Neutrophil (primary cell): Measurements from ENCODE around the gene GZMM.

Source experiments
- H3K27ac ChIP-seq: fragments of 200-600 bp; sonication (generic); 2 replicates; pipeline ENCODE4 v1.5.1; 2016; ENCODE audit warnings: mild to moderate bottlenecking, moderate library complexity
- H3K27me3 ChIP-seq: fragments of 200-600 bp; sonication (generic); 2 replicates; pipeline ENCODE4 v1.6.0; 2016; ENCODE audit warnings: mild to moderate bottlenecking
- H3K36me3 ChIP-seq: fragments of 200-600 bp; sonication (generic); 2 replicates; pipeline ENCODE4 v1.5.1; 2017
- H3K4me1 ChIP-seq, 2 experiments: fragments of 200-600 bp in 1 of 2; sonication (generic) in 1 of 2; 1 replicate in 1 of 2; 2 replicates in 1 of 2; pipeline versions ENCODE4 v1.5.1 to v1.6.1; 2013 to 2016; ENCODE audit warnings: low read depth in 1 of 2, low read length in 1 of 2, mild to moderate bottlenecking in 1 of 2, moderate library complexity in 1 of 2; ENCODE audit not compliant: control insufficient read depth in 1 of 2, insufficient read depth in 1 of 2
- H3K4me3 ChIP-seq, 2 experiments: fragments of 200-600 bp in 1 of 2; sonication (generic) in 1 of 2; 1 replicate in 1 of 2; 2 replicates in 1 of 2; pipeline ENCODE4 v1.5.1; 2013 to 2016; ENCODE audit warnings: low read depth in 1 of 2, low read length in 1 of 2, mild to moderate bottlenecking in 1 of 2, moderate library complexity in 1 of 2
- H3K9me3 ChIP-seq: fragments of 200-600 bp; sonication (generic); 2 replicates; pipeline ENCODE4 v1.5.1; 2016
- TF ChIP-seq, protein P1 (sequence below): fragments of 200-600 bp; sonication (generic); IDR thresholded peaks from 2 replicates; pipeline ENCODE4 v1.5.1; 2016; ENCODE audit warnings: antibody characterized with exemption

Gene GZMM

DNA sequence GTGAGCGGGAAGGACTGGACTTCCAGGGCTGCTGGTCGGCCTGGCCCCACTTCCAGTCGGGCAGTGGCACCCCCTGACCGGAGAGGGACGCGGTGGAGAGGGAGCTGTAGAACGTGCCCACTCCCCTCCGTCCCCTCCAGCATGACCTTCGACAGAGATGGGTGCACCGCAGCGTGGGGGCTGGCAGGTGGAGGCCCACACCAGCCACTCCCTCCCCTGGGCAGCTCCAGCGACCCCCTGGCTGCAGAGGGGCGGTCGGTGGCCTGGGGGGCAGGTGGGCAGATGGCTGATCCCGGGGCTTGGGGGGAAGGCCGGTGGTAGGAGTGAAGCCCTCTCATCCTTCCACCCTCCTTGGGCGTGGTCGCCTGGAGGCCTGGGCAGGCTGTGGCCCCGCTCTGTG, 48.2 kb downstream of the GZMM start:
- Histone ChIP-seq H3K4me3 (no peak overlapping the region), H3K27ac (no peak overlapping the region), H3K36me3 (no peaks in the 10 kb centered on the region), H3K9me3 (no peaks in the 10 kb centered on the region), H3K27me3 (peaks cover 94% of the 10 kb centered on the region), H3K4me1 (no peaks in the 10 kb centered on the region)
- TF ChIP-seq, protein P1, sequence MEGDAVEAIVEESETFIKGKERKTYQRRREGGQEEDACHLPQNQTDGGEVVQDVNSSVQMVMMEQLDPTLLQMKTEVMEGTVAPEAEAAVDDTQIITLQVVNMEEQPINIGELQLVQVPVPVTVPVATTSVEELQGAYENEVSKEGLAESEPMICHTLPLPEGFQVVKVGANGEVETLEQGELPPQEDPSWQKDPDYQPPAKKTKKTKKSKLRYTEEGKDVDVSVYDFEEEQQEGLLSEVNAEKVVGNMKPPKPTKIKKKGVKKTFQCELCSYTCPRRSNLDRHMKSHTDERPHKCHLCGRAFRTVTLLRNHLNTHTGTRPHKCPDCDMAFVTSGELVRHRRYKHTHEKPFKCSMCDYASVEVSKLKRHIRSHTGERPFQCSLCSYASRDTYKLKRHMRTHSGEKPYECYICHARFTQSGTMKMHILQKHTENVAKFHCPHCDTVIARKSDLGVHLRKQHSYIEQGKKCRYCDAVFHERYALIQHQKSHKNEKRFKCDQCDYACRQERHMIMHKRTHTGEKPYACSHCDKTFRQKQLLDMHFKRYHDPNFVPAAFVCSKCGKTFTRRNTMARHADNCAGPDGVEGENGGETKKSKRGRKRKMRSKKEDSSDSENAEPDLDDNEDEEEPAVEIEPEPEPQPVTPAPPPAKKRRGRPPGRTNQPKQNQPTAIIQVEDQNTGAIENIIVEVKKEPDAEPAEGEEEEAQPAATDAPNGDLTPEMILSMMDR, result no peak

DNA sequence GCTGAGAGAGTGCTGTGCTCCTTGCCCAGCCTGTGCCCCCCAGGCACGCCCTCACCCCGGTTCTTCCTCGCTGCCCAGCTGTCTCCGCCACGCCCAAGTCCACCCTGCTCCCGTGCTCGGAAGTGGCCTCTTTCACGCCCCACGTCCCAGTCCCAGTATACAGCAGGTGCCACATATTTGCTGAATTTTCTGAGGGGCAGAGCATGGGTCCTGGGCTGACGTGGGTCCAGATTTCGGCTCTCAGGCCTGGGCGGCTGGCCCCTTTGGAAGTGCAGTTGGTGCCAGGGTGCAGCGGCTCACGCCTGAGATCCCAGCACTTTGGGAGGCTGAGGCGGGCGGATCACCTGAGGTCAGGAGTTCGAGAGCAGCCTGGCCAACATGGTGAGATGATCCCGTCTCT, 49.2 kb downstream of the GZMM start:
- Histone ChIP-seq H3K4me1 (no peaks in the 10 kb centered on the region), H3K27ac (no peak overlapping the region), H3K27me3 (peaks cover 85% of the 10 kb centered on the region), H3K36me3 (no peaks in the 10 kb centered on the region), H3K4me3 (no peak overlapping the region), H3K9me3 (no peaks in the 10 kb centered on the region)
- TF ChIP-seq, protein P1, result no peak

DNA sequence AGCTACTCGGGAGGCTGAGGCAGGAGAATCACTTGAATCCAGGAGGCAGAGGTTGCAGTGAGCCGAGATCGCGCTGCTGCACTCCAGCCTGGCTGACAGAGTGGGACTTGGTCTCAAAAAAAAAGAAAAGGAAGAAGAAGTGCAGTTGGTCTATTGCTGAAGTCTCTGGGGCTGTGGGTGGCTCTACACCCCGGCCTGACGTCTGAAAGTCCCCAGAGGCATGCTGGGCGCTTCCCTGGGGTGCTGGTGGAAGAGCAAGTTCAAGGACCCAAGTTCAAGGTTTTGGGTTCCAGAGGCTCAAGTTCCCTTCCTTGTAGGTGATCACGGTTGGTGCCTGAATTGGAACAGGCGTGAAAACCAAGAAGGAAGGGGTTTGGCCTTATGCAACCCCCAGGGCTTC, 49.7 kb downstream of the GZMM start:
- TF ChIP-seq, protein P1, result no peak
- no peak overlapping the region for H3K27ac ChIP-seq
- no peaks in the 10 kb centered on the region for H3K4me1 ChIP-seq
- no peaks in the 10 kb centered on the region for H3K36me3 ChIP-seq
- H3K27me3 ChIP-seq, result peaks cover 81% of the 10 kb centered on the region
- no peak overlapping the region for H3K4me3 ChIP-seq
- H3K9me3 ChIP-seq, result no peaks in the 10 kb centered on the region

DNA sequence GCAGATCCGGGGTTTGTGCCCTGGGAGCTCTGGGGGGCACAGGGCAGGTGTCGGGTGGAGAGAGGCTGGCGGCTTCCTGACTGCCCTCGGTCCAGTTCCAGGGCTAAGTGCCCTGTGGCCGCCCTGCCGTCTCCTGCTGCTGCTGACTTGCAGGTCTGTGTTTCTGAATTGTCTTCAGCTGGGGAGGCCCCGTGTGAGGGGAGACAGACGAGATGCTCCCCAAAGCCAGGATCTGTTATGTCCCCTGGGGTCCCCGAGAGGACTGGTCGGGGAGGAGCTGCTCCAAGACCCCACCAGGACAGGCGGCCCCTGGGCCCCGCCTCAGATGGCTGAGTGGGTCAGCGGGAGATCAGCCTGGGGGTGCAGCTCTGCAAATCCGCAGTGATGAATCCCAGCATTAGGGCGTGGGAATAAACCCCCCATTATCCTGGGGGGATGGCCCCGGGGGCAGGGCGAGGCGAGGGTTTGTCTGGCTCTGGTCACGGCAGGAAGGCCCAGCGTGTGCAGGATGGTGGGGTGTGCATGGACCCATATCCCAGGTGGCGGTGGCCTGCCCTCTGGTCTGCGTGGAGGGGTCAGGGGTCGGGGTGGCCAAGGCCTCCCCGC, 50.5 kb downstream of the GZMM start:
- peaks cover 72% of the 10 kb centered on the region for H3K27me3 ChIP-seq
- TF ChIP-seq, protein P1, result no peak
- no peak overlapping the region for H3K4me3 ChIP-seq

DNA sequence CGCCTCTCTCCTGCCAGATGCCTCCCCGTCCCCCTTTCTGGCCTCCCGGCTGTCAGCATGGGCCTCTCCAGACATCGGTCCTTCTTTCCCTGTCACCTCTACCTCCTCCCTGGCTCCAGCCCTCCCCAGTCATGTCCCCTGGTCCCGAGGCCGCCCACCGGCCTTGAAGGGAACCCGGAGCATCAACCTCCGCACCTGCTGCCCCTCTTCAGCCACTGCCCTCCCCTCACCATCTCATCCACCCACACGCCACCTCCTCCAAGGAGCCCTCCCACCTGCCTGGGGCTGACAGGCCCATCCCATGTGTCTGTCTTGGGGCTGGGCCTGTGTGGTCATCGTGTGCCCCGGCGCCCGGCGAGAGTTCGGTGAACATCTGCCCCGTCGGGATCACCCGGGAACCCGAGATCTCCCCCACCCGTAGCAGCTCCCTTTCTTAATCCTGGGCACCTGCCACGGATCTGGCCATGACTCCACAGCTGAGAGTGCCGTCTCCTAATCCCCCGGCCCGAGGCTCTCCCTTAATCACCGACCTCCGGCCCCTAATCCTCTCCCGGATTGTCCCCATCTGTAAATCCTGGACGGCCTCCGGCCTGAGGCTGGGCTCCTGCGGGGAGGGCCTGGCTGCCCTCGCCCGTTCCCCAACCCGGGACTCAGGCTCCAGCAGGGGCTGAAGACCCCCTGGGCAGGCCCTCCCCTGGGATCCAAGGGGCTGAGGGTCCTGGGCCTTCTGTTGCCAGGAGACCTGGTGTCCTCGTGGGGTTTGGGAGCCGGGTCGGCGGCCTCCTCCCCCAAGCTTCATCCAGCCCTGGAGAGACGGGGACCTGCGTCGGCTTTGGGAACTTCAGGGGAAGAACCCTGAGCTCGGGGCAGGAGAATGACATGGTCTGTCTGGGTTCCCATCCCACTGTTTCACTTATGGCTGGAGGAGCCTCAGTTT, 51.7 kb downstream of the GZMM start:
- H3K36me3 ChIP-seq, result no peaks in the 10 kb centered on the region
- H3K9me3 ChIP-seq, result no peaks in the 10 kb centered on the region
- no peaks in the 10 kb centered on the region for H3K4me1 ChIP-seq
- H3K4me3 ChIP-seq, result no peak overlapping the region
- TF ChIP-seq, protein P1, result no peak
- H3K27ac ChIP-seq, result no peak overlapping the region
- peaks cover 65% of the 10 kb centered on the region for H3K27me3 ChIP-seq

More for the DNA sequence above, 50.5 kb downstream of the GZMM start:
- Histone ChIP-seq H3K27ac (no peak overlapping the region), H3K4me1 (no peaks in the 10 kb centered on the region), H3K9me3 (no peaks in the 10 kb centered on the region), H3K36me3 (no peaks in the 10 kb centered on the region)
